Stimulated activated CD8-positive, alpha-beta memory T cell treated with anti-CD3 and anti-CD28 coated beads, Interleukin-7, amount 100 ng/mL, for 4 hours (primary cell): ENCODE measurements around the gene KRT16.
"Not testable (repeated sequence)": the region's sequence is repeated elsewhere in the genome, so short reads cannot be mapped to it uniquely, and the experiment has no call there.

Experiments
- DNase-seq, 2 donors: peaks; one replicate each; pipeline ENCODE4 v3.0.0-alpha.2; 2020; ENCODE audit warnings: low read depth in 2 of 2

Gene KRT16

GRCh38 chr17:41583137-41584127 is 29.1 kb downstream of the KRT16 start:
- no peak for DNase-seq

DNA sequence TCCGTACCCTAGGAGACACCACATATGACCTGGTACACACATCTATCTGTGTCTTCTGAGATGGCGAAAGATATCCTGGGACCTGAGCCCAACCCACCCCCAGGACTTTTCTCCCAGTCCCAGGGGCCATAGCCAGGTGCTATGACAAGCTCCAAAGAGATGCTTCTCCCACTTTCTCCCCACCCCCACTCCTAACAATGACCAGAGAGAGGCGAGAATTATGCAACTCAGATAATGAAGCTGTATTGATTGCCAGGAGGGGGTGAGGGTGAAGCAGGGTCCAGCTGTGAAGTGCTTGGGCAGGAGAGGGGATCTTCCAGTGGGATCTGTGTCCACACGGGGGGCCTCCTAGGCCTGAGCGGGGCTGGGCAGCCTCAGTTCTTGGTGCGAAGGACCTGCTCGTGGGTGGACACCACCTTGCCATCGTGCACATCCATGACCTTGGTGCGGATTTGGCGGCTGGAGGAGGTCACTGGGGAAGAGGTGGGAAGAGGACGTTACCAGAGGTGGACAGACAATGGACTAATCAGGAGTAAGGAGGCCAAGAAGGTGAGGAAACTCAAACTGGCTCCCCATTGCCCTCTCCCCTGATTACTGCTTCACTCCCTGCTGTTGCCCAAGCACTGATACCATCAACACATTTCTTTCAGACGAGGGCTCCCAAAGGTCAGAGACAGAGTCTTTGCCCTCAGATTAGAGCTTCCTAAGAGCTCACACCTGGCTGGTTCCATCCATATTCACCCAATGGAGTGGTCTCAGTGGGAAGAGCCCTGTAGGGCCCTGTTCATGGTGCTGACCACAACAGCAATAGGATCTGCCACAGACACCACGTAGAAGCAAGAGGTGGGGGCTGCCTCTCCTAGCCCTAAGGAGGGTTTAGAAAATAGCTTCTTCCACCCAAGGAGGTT is 30.3 kb downstream of the KRT16 start:
- not testable (repeated sequence) for DNase-seq

DNA sequence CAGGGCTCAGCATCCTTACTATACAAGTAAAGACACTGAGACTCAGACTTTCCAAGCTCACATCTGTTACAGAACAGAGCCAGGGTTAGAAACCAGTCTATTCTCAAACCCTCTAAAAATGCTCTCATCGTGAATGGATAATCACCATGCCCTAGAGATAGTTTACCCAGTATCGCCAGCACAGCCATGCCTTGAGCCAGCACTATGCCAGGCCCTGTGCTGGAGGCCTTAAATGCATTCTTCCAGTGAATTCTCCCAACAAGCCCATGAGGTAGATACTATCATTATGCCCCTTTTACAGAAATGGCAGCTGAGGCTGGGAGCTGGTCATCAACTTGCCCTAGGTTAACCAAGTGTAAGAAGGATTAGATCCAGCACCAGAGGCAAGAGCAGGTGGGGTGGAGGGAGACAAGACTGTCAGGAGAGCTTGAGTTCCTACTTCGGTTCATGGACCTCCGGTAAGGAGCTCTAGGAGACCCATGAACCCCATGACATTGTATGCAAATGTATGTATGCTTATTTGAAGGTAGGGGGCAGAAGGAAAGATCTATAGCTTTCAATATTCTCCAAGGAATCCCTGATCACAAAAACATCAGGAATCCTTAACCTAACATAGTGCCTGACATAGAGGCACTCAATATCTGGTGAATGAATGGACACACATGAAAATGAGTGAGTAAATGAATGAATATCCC is 31.1 kb downstream of the KRT16 start:
- no peak for DNase-seq

DNA sequence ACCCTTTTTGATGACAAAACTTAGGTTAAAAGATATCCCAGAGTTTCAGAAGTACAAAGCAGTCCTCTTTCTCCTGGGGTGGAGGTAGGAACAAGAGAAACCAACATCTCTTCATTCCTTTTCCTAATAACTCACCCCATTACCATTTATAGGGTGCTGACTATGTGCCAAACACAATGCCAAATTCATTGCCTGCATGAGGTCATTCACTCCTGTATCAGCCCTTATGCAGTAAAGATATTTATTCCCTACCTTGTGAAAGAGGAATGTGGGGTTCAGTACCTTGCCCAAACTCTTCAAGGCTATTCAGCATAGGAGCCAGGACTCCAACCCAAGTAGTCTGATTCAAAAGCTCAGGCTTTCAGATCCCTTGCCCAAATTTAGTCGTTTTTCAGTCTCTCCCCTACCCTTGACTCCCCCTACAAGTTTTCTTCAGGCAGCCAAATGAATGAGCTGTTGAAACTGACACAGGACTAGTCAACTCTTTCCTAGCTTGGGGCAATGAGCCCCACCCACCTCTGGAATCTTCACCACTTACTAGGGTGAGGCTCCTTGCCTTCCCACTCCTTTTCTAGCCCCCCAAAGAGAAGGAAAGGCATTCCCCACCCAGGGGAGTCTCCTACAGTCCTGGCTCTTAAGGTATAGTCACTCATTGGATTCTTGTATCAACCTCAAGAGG is 31.7 kb downstream of the KRT16 start:
- no peak for DNase-seq

- DNase-seq, result no peak
These were observed 32.4 kb downstream of the KRT16 start for GRCh38 chr17:41580244-41580575.

- peak; percentile 14 to 17 for DNase-seq
These were observed 32.9 kb downstream of the KRT16 start for GRCh38 chr17:41579484-41580243.

- no peak for DNase-seq
These were observed 33.6 kb downstream of the KRT16 start for GRCh38 chr17:41578971-41579370.

GRCh38 chr17:41578538-41578937 is 34.0 kb downstream of the KRT16 start:
- DNase-seq, result no peak

GRCh38 chr17:41576740-41577139 is 35.8 kb downstream of the KRT16 start:
- DNase-seq, result not testable (repeated sequence)

DNA sequence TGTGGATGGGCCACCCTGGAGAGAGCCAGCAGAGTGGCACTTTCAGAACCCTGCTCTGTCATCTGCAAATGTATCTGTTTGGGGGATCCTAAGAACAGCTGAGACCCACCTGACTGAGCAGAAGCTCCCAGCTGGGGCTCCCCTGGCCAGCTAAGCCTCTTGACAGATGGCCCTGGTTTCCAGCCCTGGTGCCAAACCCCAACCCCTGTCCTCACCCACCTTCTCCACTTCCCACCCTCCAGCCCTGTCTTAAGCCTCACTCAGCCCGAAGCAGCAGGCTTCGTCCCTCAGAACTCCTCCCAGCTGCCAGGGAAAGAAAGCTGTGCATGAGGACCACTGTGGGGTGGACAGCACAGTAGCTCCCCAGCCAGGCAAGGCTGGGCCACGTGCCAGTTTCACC is 37.2 kb downstream of the KRT16 start:
- DNase-seq, result no peak

- no peak for DNase-seq
These were observed 40.8 kb downstream of the KRT16 start, which contains the start of gene KRT9 for GRCh38 chr17:41571561-41572434. Gene KRT9, minus strand, starts transcription at chr17:41572059. Its CDS starts 67 bp downstream, at chr17:41571992.

DNA sequence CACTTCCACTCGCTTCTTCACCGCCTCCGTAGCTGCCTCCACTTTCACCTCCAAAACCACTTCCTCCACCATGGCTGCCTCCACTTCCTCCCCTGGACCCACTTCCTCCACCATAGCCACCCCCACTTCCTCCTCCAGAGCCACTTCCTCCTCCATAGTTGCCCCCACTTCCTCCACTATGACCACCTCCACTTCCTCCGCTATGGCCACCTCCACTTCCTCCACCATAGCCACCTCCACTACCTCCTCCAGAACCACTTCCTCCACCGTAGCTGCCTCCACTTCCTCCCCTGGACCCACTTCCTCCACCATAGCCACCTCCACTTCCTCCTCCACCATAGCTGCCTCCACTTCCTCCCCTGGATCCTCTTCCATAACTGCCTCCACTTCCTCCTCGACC is 45.2 kb downstream of the KRT16 start:
- DNase-seq, result no peak

GRCh38 chr17:41565338-41565737 is 47.2 kb downstream of the KRT16 start:
- no peak for DNase-seq

DNA sequence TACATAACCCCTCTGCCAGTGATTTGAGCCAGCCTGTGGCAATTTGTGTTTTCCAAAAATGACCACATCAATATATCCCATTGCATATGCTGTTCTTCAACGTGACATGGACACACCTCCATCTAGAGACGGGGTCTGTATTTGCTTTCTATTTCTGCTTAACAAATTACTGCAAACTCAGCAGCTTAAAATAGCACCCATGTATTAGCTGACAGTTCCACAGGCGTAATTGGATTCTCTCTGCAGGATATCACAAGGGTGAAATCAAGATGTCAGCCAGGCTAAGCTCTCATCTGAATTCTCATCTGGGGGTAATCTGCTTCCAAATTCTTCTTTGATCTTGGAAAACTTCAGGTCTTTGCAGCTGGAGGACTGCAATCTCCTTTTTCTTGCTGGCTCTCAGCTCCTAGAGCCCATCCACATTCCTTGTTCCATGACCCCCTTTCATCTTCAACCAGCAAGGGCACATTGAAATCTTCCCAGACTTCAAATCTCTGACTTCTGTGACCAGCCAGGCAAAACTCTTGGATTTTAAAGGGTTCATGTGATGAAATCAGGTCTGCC is 48.9 kb downstream of the KRT16 start:
- no peak for DNase-seq

GRCh38 chr17:41561554-41561953 is 51.0 kb downstream of the KRT16 start:
- DNase-seq, result no peak
